Measurements from ENCODE around the gene SUSD3. TPM values are rescaled to one million over a fixed set of nuclear protein-coding genes. Genes with fewer than 3 reads are reported as not detected.

The SUSD3 gene
- total and polyA plus RNA-seq, 4 donors = 2.0 to 9.7 (median 5.1) TPM

- Histone ChIP-seq H3K27me3 (ENCODE audit: control insufficient read depth in 3 of 3, insufficient read depth in 3 of 3, low read length in 2 of 3) (no peaks in the 10 kb centered on the region), H3K4me3 (no peak overlapping the region), H3K4me1 (ENCODE audit: control insufficient read depth in 5 of 5, insufficient read depth in 5 of 5, low read length in 5 of 5) (no peaks in the 10 kb centered on the region), H3K27ac (ENCODE audit: low read depth in 1 of 2, low read length in 1 of 2) (no peak overlapping the region), H3K9me3 (ENCODE audit: control insufficient read depth in 4 of 4, insufficient read depth in 3 of 4, low read length in 3 of 4) (no peaks in the 10 kb centered on the region), H3K36me3 (ENCODE audit: control insufficient read depth in 4 of 4, insufficient read depth in 4 of 4, low read length in 4 of 4) (peaks cover 0 to 9% (median 0%) of the 10 kb centered on the region in 4 donors), H3K9ac (ENCODE audit: insufficient read depth in 1 of 2, low read length in 2 of 2) (no peak overlapping the region)
- 75 to 79% methylated on average over 13 of the region's 13 CpGs for WGBS, 2 donors
- TF ChIP-seq, protein P1, sequence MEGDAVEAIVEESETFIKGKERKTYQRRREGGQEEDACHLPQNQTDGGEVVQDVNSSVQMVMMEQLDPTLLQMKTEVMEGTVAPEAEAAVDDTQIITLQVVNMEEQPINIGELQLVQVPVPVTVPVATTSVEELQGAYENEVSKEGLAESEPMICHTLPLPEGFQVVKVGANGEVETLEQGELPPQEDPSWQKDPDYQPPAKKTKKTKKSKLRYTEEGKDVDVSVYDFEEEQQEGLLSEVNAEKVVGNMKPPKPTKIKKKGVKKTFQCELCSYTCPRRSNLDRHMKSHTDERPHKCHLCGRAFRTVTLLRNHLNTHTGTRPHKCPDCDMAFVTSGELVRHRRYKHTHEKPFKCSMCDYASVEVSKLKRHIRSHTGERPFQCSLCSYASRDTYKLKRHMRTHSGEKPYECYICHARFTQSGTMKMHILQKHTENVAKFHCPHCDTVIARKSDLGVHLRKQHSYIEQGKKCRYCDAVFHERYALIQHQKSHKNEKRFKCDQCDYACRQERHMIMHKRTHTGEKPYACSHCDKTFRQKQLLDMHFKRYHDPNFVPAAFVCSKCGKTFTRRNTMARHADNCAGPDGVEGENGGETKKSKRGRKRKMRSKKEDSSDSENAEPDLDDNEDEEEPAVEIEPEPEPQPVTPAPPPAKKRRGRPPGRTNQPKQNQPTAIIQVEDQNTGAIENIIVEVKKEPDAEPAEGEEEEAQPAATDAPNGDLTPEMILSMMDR (IDR thresholded peaks at IDR 0.05; ENCODE audit: control extremely low read depth, extremely low read depth) = no peak
- no peak for DNase-seq
- ATAC-seq (ENCODE audit: insufficient read depth, low FRiP score) = no peak
These were observed 21.5 kb upstream of the SUSD3 start for GRCh38 chr9:93036887-93037475.

- H3K9me3 ChIP-seq (ENCODE audit: control insufficient read depth in 4 of 4, insufficient read depth in 3 of 4, low read length in 3 of 4) = no peaks in the 10 kb centered on the region
- DNase-seq = no peak
- no peaks in the 10 kb centered on the region for H3K4me1 ChIP-seq (ENCODE audit: control insufficient read depth in 5 of 5, insufficient read depth in 5 of 5, low read length in 5 of 5)
- H3K27ac ChIP-seq (ENCODE audit: low read depth in 1 of 2, low read length in 1 of 2) = no peak overlapping the region
- H3K36me3 ChIP-seq (ENCODE audit: control insufficient read depth in 4 of 4, insufficient read depth in 4 of 4, low read length in 4 of 4) = peaks cover 0 to 9% (median 0%) of the 10 kb centered on the region in 4 donors
- TF ChIP-seq, protein P1 (IDR thresholded peaks at IDR 0.05; ENCODE audit: control extremely low read depth, extremely low read depth) = no peak
- H3K9ac ChIP-seq (ENCODE audit: insufficient read depth in 1 of 2, low read length in 2 of 2) = no peak overlapping the region
- no peak overlapping the region for H3K4me3 ChIP-seq
- WGBS, 2 donors = 44 to 75% methylated on average over 13 of the region's 13 CpGs
- no peak for ATAC-seq (ENCODE audit: insufficient read depth, low FRiP score)
- no peaks in the 10 kb centered on the region for H3K27me3 ChIP-seq (ENCODE audit: control insufficient read depth in 3 of 3, insufficient read depth in 3 of 3, low read length in 2 of 3)
These were observed 21.0 kb upstream of the SUSD3 start for GRCh38 chr9:93037476-93037971.

DNA sequence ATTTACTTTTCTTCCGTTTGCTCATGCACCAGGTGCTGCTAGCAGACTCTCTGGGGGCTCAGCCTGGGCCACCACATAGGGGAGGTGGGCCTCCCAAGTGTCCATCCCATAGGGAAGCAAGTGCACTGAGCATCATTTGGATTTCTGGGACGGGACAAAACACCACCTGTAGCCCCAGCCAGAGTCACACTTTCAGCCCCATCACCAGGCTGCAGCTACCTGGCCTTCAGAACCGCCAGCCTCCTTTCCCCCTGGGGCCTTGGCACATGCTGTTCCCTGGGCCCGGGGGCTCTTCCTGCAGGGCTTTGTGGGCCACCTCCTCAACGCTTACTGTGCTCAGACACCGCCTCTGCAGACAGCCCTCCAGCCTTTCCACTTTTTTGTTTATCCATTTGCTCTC is 19.6 kb upstream of the SUSD3 start:
- H3K27me3 ChIP-seq (ENCODE audit: control insufficient read depth in 3 of 3, insufficient read depth in 3 of 3, low read length in 2 of 3) = no peaks in the 10 kb centered on the region
- no peaks in the 10 kb centered on the region for H3K4me1 ChIP-seq (ENCODE audit: control insufficient read depth in 5 of 5, insufficient read depth in 5 of 5, low read length in 5 of 5)
- no peak overlapping the region for H3K4me3 ChIP-seq
- H3K9me3 ChIP-seq (ENCODE audit: control insufficient read depth in 4 of 4, insufficient read depth in 3 of 4, low read length in 3 of 4) = no peaks in the 10 kb centered on the region
- WGBS, 2 donors = 86 to 87% methylated on average over 6 of the region's 6 CpGs
- DNase-seq (no peak), ATAC-seq (ENCODE audit: insufficient read depth, low FRiP score) (no peak)
- TF ChIP-seq, protein P1 (IDR thresholded peaks at IDR 0.05; ENCODE audit: control extremely low read depth, extremely low read depth) = no peak
- peaks cover 0 to 6% (median 0%) of the 10 kb centered on the region in 4 donors for H3K36me3 ChIP-seq (ENCODE audit: control insufficient read depth in 4 of 4, insufficient read depth in 4 of 4, low read length in 4 of 4)
- no peak overlapping the region for H3K27ac ChIP-seq (ENCODE audit: low read depth in 1 of 2, low read length in 1 of 2)
- H3K9ac ChIP-seq (ENCODE audit: insufficient read depth in 1 of 2, low read length in 2 of 2) = no peak overlapping the region

DNA sequence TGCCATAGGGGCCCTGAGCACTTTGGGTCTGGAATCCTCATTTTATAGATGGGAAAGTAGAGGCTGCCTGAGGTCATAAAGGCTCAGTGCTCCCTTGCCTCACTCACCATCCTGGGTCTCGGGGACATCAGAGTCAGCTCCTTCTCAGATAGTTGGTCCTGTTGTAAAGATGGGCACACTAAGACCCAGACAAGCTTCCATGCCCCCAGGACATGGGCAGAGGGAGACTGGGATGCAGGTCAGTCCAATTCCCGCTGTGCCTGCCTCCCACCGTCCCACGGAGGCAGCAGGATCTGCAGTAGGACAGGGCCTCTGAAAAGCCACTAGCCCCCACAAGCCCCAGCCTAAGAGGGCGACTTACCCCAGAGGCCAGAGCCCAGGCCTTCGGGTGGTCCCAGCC is 19.0 kb upstream of the SUSD3 start:
- H3K9ac ChIP-seq (ENCODE audit: insufficient read depth in 1 of 2, low read length in 2 of 2) = no peak overlapping the region
- no peak overlapping the region for H3K4me3 ChIP-seq
- no peak for DNase-seq
- H3K9me3 ChIP-seq (ENCODE audit: control insufficient read depth in 4 of 4, insufficient read depth in 3 of 4, low read length in 3 of 4) = no peaks in the 10 kb centered on the region
- 87 to 90% methylated on average over 6 of the region's 6 CpGs for WGBS, 2 donors
- TF ChIP-seq, protein P1 (IDR thresholded peaks at IDR 0.05; ENCODE audit: control extremely low read depth, extremely low read depth) = no peak
- no peak for ATAC-seq (ENCODE audit: insufficient read depth, low FRiP score)
- H3K27ac ChIP-seq (ENCODE audit: low read depth in 1 of 2, low read length in 1 of 2) = no peak overlapping the region
- H3K36me3 ChIP-seq (ENCODE audit: control insufficient read depth in 4 of 4, insufficient read depth in 4 of 4, low read length in 4 of 4) = peaks cover 0 to 6% (median 0%) of the 10 kb centered on the region in 4 donors
- H3K27me3 ChIP-seq (ENCODE audit: control insufficient read depth in 3 of 3, insufficient read depth in 3 of 3, low read length in 2 of 3) = no peaks in the 10 kb centered on the region
- no peaks in the 10 kb centered on the region for H3K4me1 ChIP-seq (ENCODE audit: control insufficient read depth in 5 of 5, insufficient read depth in 5 of 5, low read length in 5 of 5)

All from lung (tissue), 12 donors.